ENCODE results near the gene SKOR1.

- TF ChIP-seq YY1 (IDR thresholded peaks at IDR 0.05; ENCODE audit: insufficient read depth, insufficient read length): no peak
- TF ChIP-seq ZNF274 (IDR thresholded peaks at IDR 0.05; ENCODE audit: low read depth, low read length): no peak
These were observed 40.0 kb downstream of the SKOR1 start for GRCh38 chr15:67865331-67865730.
